GM19238 (cell line): Measurements from ENCODE around the gene BCR.

Source experiments
- DNase-seq: peaks from one replicate; pipeline ENCODE4 v3.0.0; 2011; ENCODE audit warnings: low spot score; ENCODE audit not compliant: insufficient read length

The BCR gene

GRCh38 chr22:23175817-23176644, 4.3 kb upstream of the BCR start:
- no peak for DNase-seq

- no peak for DNase-seq
These were observed 3.7 kb upstream of the BCR start for GRCh38 chr22:23176645-23177027.

- no peak for DNase-seq
These were observed 3.1 kb upstream of the BCR start for GRCh38 chr22:23177197-23177596.

- DNase-seq, result peak; percentile 75
These were observed 1.6 kb upstream of the BCR start for GRCh38 chr22:23178512-23179254.

- no peak for DNase-seq
These were observed 669 bp upstream of the BCR start for GRCh38 chr22:23179381-23180299.

- DNase-seq, result no peak
These were observed 798 bp downstream of the BCR start for GRCh38 chr22:23180893-23181720.

GRCh38 chr22:23181721-23182308, 1.5 kb downstream of the BCR start:
- no peak for DNase-seq

- no peak for DNase-seq
These were observed 2.2 kb downstream of the BCR start for GRCh38 chr22:23182309-23183060.

- DNase-seq, result no peak
These were observed 2.9 kb downstream of the BCR start for GRCh38 chr22:23183061-23183698.

- no peak for DNase-seq
These were observed 3.9 kb downstream of the BCR start for GRCh38 chr22:23184100-23184763.

- DNase-seq, result no peak
These were observed 4.4 kb downstream of the BCR start for GRCh38 chr22:23184764-23185113.

- DNase-seq, result no peak
These were observed 6.9 kb downstream of the BCR start for GRCh38 chr22:23187211-23187610.

- DNase-seq, result no peak
These were observed 7.8 kb downstream of the BCR start for GRCh38 chr22:23187871-23188700.

GRCh38 chr22:23190526-23190925, 10.2 kb downstream of the BCR start:
- no peak for DNase-seq

GRCh38 chr22:23192133-23192532, 11.8 kb downstream of the BCR start:
- DNase-seq, result no peak

GRCh38 chr22:23192558-23192957, 12.2 kb downstream of the BCR start:
- no peak for DNase-seq

- DNase-seq, result no peak
These were observed 13.0 kb downstream of the BCR start for GRCh38 chr22:23193196-23193827.
